OCI-LY1 (cell line): ENCODE measurements around the gene ACAN.

Experiments
- H2AFZ ChIP-seq: fragments of 200-600 bp; sonication (generic), shearing (Covaris generic); 2 replicates; pipeline ENCODE4 v1.6.0; 2014; ENCODE audit warnings: antibody characterized with exemption, mild to moderate bottlenecking, low read length
- H3F3A ChIP-seq: fragments of 200-600 bp; sonication (generic), shearing (Covaris generic); 2 replicates; pipeline ENCODE4 v1.6.0; 2014; ENCODE audit warnings: mild to moderate bottlenecking, antibody characterized with exemption, low read length, moderate library complexity; ENCODE audit not compliant: insufficient read depth
- H3K27ac ChIP-seq: fragments of 200-600 bp; sonication (generic); 2 replicates; pipeline ENCODE4 v1.5.1; 2014; ENCODE audit warnings: low read length, mixed run types, mild to moderate bottlenecking, low read depth; ENCODE audit not compliant: poor library complexity, severe bottlenecking
- H3K27me3 ChIP-seq: fragments of 200-600 bp; sonication (generic); 2 replicates; pipeline ENCODE4 v1.6.0; 2014; ENCODE audit warnings: antibody characterized with exemption, mild to moderate bottlenecking, low read length, moderate library complexity; ENCODE audit not compliant: insufficient read depth
- H3K36me3 ChIP-seq: fragments of 200-600 bp; sonication (generic); 2 replicates; pipeline ENCODE4 v1.6.1; 2014; ENCODE audit warnings: mild to moderate bottlenecking, antibody characterized with exemption, low read length, moderate library complexity, mixed read lengths; ENCODE audit not compliant: insufficient read depth
- H3K4me1 ChIP-seq: fragments of 200-600 bp; sonication (generic); 2 replicates; pipeline ENCODE4 v1.5.1; 2014; ENCODE audit warnings: mild to moderate bottlenecking, low read length, moderate library complexity; ENCODE audit not compliant: insufficient read depth, severe bottlenecking
- H3K4me2 ChIP-seq: fragments of 200-600 bp; sonication (generic), shearing (Covaris generic); 2 replicates; pipeline ENCODE4 v1.6.1; 2014; ENCODE audit warnings: low read length
- H3K4me3 ChIP-seq: fragments of 200-600 bp; sonication (generic); 2 replicates; pipeline ENCODE4 v1.5.1; 2014; ENCODE audit warnings: low read length, low read depth, mild to moderate bottlenecking, mixed read lengths; ENCODE audit not compliant: poor library complexity, severe bottlenecking
- H3K79me2 ChIP-seq: fragments of 200-600 bp; shearing (Covaris generic); 2 replicates; pipeline ENCODE4 v1.6.1; 2016; ENCODE audit warnings: mixed run types, low read length, mixed read lengths; ENCODE audit not compliant: insufficient read depth
- H3K9ac ChIP-seq: fragments of 200-600 bp; sonication (generic), shearing (Covaris generic); 2 replicates; pipeline ENCODE4 v1.6.1; 2014; ENCODE audit warnings: mild to moderate bottlenecking, low read length, mixed read lengths
- H3K9me2 ChIP-seq: fragments of 200-600 bp; sonication (generic), shearing (Covaris generic); 2 replicates; pipeline ENCODE4 v1.6.1; 2014; ENCODE audit warnings: low read depth, mild to moderate bottlenecking, low read length, mixed read lengths
- H3K9me3 ChIP-seq: fragments of 200-600 bp; shearing (Covaris generic); 2 replicates; pipeline ENCODE4 v1.6.1; 2014; ENCODE audit warnings: low read length, mixed read lengths
- H4K20me1 ChIP-seq: fragments of 200-600 bp; sonication (generic), shearing (Covaris generic); 2 replicates; pipeline ENCODE4 v1.6.0; 2016; ENCODE audit warnings: mild to moderate bottlenecking, low read length; ENCODE audit not compliant: insufficient read depth
- CTCF ChIP-seq: fragments of 200-600 bp; sonication (generic), shearing (Covaris generic); IDR thresholded peaks from 2 replicates; pipeline ENCODE4 v1.5.1; 2017; ENCODE audit warnings: mild to moderate bottlenecking, antibody characterized with exemption, low read length, moderate library complexity, mixed read lengths
- EZH2 ChIP-seq: fragments of 200-600 bp; sonication (generic), shearing (Covaris generic); IDR thresholded peaks from 2 replicates; pipeline ENCODE4 v1.8.0; 2017; ENCODE audit warnings: borderline replicate concordance, mixed run types, mild to moderate bottlenecking, antibody characterized with exemption, low read length, moderate library complexity, mixed read lengths

ACAN gene

GRCh38 chr15:88880944-88881740, 77.9 kb downstream of the ACAN start:
- no peaks in the 10 kb centered on the region; the same call in 1 of the 2 replicates for H3K27me3 ChIP-seq
- H2AFZ ChIP-seq: no peak overlapping the region
- no peaks in the 10 kb centered on the region for H3F3A ChIP-seq
- H3K79me2 ChIP-seq: no peaks in the 10 kb centered on the region
- no peaks in the 10 kb centered on the region for H3K36me3 ChIP-seq
- no peaks in the 10 kb centered on the region for H3K4me1 ChIP-seq
- H3K4me2 ChIP-seq: no peak overlapping the region
- no peaks in the 10 kb centered on the region for H3K9me3 ChIP-seq
- no peak overlapping the region for H3K9ac ChIP-seq
- H3K27ac ChIP-seq: no peak overlapping the region
- no peak for TF ChIP-seq CTCF
- TF ChIP-seq EZH2: no peak
- H3K9me2 ChIP-seq: no peaks in the 10 kb centered on the region
- H3K4me3 ChIP-seq: no peak overlapping the region
- no peaks in the 10 kb centered on the region for H4K20me1 ChIP-seq

GRCh38 chr15:88881775-88882174, 78.5 kb downstream of the ACAN start:
- Histone ChIP-seq H3K9ac (no peak overlapping the region), H3K9me3 (no peaks in the 10 kb centered on the region), H3K27me3 (no peaks in the 10 kb centered on the region; the same call in 1 of the 2 replicates), H3K79me2 (no peaks in the 10 kb centered on the region), H3K4me2 (no peak overlapping the region), H3K4me1 (no peaks in the 10 kb centered on the region), H4K20me1 (no peaks in the 10 kb centered on the region), H3K4me3 (no peak overlapping the region), H3K27ac (no peak overlapping the region), H3F3A (no peaks in the 10 kb centered on the region), H3K36me3 (no peaks in the 10 kb centered on the region), H2AFZ (no peak overlapping the region), H3K9me2 (no peaks in the 10 kb centered on the region)
- TF ChIP-seq CTCF: no peak
- no peak for TF ChIP-seq EZH2

- Histone ChIP-seq H3K27ac (no peak overlapping the region), H3K79me2 (no peaks in the 10 kb centered on the region), H3K9me2 (no peaks in the 10 kb centered on the region), H3K9ac (no peak overlapping the region), H3K9me3 (no peaks in the 10 kb centered on the region), H3F3A (no peaks in the 10 kb centered on the region), H3K4me2 (no peak overlapping the region), H2AFZ (no peak overlapping the region), H3K4me3 (no peak overlapping the region), H3K4me1 (no peaks in the 10 kb centered on the region), H4K20me1 (no peaks in the 10 kb centered on the region), H3K36me3 (no peaks in the 10 kb centered on the region), H3K27me3 (no peaks in the 10 kb centered on the region; the same call in 1 of the 2 replicates)
- no peak for TF ChIP-seq EZH2
- no peak for TF ChIP-seq CTCF
Measured at GRCh38 chr15:88882785-88883184, 79.5 kb downstream of the ACAN start.
